HCT116 (cell line): Measurements from ENCODE around the gene C8A. TPM values are rescaled to one million over a fixed set of nuclear protein-coding genes. Genes with fewer than 3 reads are reported as not detected.

Experiments used
- ATAC-seq: fragments of 200-7000 bp; cut with Tn5 transposase; 2 replicates; pipeline ENCODE4 v1.9.1; 2020; ENCODE audit warnings: mild to moderate bottlenecking, moderate library complexity
- BruUV-seq: library from RNA; stranded (reverse); fragments of 400-500 nt; replicated peaks from 2 replicates; lab custom pipeline; 2021; lab: Mats Ljungman, UMichigan
- CTCF ChIA-PET: fragments of 300-600 bp; sonication (Branson Sonifier 250); formaldehyde crosslinking; loops from one replicate; lab custom pipeline; 2021; ENCODE audit warnings: antibody characterized with exemption; lab: Charles Lee
- POLR2A ChIA-PET: fragments of 300-600, 350-600 bp; sonication (Branson Sonifier 250); formaldehyde crosslinking; loops from one replicate; lab custom pipeline; 2021; ENCODE audit warnings: antibody characterized with exemption; lab: Charles Lee
- RAD21 ChIA-PET, 2 experiments: fragments of 300-600 bp; sonication (Branson Sonifier 250); formaldehyde crosslinking; loops; one replicate each; lab custom pipeline; 2023; ENCODE audit warnings: low total read pairs in 2 of 2; ENCODE audit not compliant: uncharacterized antibody in 2 of 2, unreplicated experiment in 2 of 2, low non-redundant PET in 1 of 2; lab: Charles Lee
- DNase-seq: peaks from one replicate; pipeline ENCODE4 v3.0.0-alpha.2; 2010; ENCODE audit warnings: low read depth, low spot score
- H2AFZ ChIP-seq: fragments of 200-600 bp; shearing (Covaris generic), sonication (generic); 2 replicates; pipeline ENCODE4 v1.6.1; 2017; ENCODE audit warnings: low read depth, mixed run types, mixed read lengths, antibody characterized with exemption, low read length; ENCODE audit not compliant: poor library complexity, severe bottlenecking
- H3K27ac ChIP-seq: 2 replicates; pipeline ENCODE4 v1.5.1; 2012; ENCODE audit warnings: low read depth, low read length
- H3K27me3 ChIP-seq: fragments of 200-600 bp; sonication (generic); 2 replicates; pipeline ENCODE4 v1.6.1; 2016; ENCODE audit warnings: mixed run types, low read length, mixed read lengths; ENCODE audit not compliant: insufficient read depth
- H3K36me3 ChIP-seq, 2 experiments: fragments of 200-500 bp in 1 of 2; fragments of 200-600 bp in 1 of 2; sonication (Bioruptor generic) in 1 of 2; sonication (generic) in 1 of 2; 2 replicates each; pipeline versions ENCODE4 v1.5.1 to v1.6.1; 2014 to 2016; ENCODE audit warnings: low read length in 2 of 2, inconsistent platforms in 1 of 2, mixed read lengths in 1 of 2, mixed run types in 1 of 2; ENCODE audit not compliant: insufficient read depth in 2 of 2, control insufficient read depth in 1 of 2
- H3K4me1 ChIP-seq, 2 experiments: fragments of 200-600 bp in 1 of 2; sonication (generic) in 1 of 2; 2 replicates each; pipeline versions ENCODE4 v1.5.1 to v1.6.1; 2012 to 2017; ENCODE audit warnings: low read length in 2 of 2, inconsistent platforms in 1 of 2, mild to moderate bottlenecking in 1 of 2, mixed read lengths in 1 of 2, mixed run types in 1 of 2, moderate library complexity in 1 of 2; ENCODE audit not compliant: insufficient read depth in 2 of 2, control insufficient read depth in 1 of 2
- H3K4me2 ChIP-seq: fragments of 200-600 bp; sonication (generic); 2 replicates; pipeline ENCODE4 v1.6.1; 2017; ENCODE audit warnings: mixed run types, low read length, mixed read lengths
- H3K4me3 ChIP-seq, 2 experiments: fragments of 200-600 bp in 1 of 2; sonication (generic) in 1 of 2; replicated peaks in 1 of 2; 2 replicates each; pipeline ENCODE4 v1.5.1; 2011 to 2016; ENCODE audit warnings: low read length in 2 of 2, control low read depth in 1 of 2, low read depth in 1 of 2, mild to moderate bottlenecking in 1 of 2, mixed read lengths in 1 of 2, mixed run types in 1 of 2
- H3K79me2 ChIP-seq: fragments of 200-600 bp; sonication (generic); 2 replicates; pipeline ENCODE4 v1.6.1; 2017; ENCODE audit warnings: mild to moderate bottlenecking, mixed run types, low read length, moderate library complexity, mixed read lengths; ENCODE audit not compliant: insufficient read depth
- H3K9ac ChIP-seq: fragments of 200-600 bp; sonication (generic); 2 replicates; pipeline ENCODE4 v1.6.1; 2016; ENCODE audit warnings: low read length, mixed read lengths
- H3K9me2 ChIP-seq: fragments of 200-600 bp; sonication (generic), shearing (Covaris generic); 2 replicates; pipeline ENCODE4 v1.6.1; 2017; ENCODE audit warnings: mixed run types, mild to moderate bottlenecking, moderate library complexity; ENCODE audit not compliant: insufficient read depth
- H3K9me3 ChIP-seq, 2 experiments: fragments of 200-500 bp in 1 of 2; fragments of 200-600 bp in 1 of 2; sonication (Bioruptor generic) in 1 of 2; sonication (generic) in 1 of 2; 2 replicates each; pipeline ENCODE4 v1.6.1; 2014 to 2017; ENCODE audit warnings: low read length in 2 of 2, mixed read lengths in 2 of 2, inconsistent platforms in 1 of 2, low read depth in 1 of 2, mild to moderate bottlenecking in 1 of 2, mixed run types in 1 of 2, moderate library complexity in 1 of 2; ENCODE audit not compliant: control insufficient read depth in 1 of 2, insufficient read depth in 1 of 2
- H4K20me1 ChIP-seq: fragments of 200-600 bp; sonication (generic), shearing (Covaris generic); 2 replicates; pipeline ENCODE4 v1.6.1; 2017; ENCODE audit warnings: mixed run types, mild to moderate bottlenecking, moderate library complexity; ENCODE audit not compliant: insufficient read depth
- CEBPB ChIP-seq: IDR thresholded peaks from 2 replicates; pipeline ENCODE4 v1.6.1; 2012; ENCODE audit warnings: low read depth
- EGR1 ChIP-seq: IDR thresholded peaks from 2 replicates; pipeline ENCODE4 v1.6.1; 2012; ENCODE audit warnings: low read depth
- EZH2 ChIP-seq: fragments of 200-600 bp; sonication (generic); IDR thresholded peaks from 2 replicates; pipeline ENCODE4 v1.6.1; 2017; ENCODE audit warnings: antibody characterized with exemption, mixed run types
- EZH2phosphoT487 ChIP-seq: fragments of 200-600 bp; IDR thresholded peaks from 2 replicates; pipeline ENCODE4 v1.6.1; 2018; ENCODE audit warnings: antibody characterized with exemption, borderline replicate concordance
- FOSL1 ChIP-seq: IDR thresholded peaks from 2 replicates; pipeline ENCODE4 v1.6.1; 2012; ENCODE audit warnings: low read depth
- JUND ChIP-seq: IDR thresholded peaks from 2 replicates; pipeline ENCODE4 v1.6.1; 2012
- POLR2A ChIP-seq: IDR thresholded peaks from 2 replicates; pipeline ENCODE4 v1.7.0; 2011; ENCODE audit warnings: borderline replicate concordance; ENCODE audit not compliant: insufficient read depth, insufficient read length; ENCODE audit errors: extremely low read depth
- POLR2AphosphoS5 ChIP-seq: IDR thresholded peaks from 2 replicates; pipeline ENCODE4 v1.6.1; 2011; ENCODE audit warnings: mild to moderate bottlenecking, low read depth, low read length, moderate library complexity
- RAD21 ChIP-seq: IDR thresholded peaks from 2 replicates; pipeline ENCODE4 v1.6.1; 2012; ENCODE audit warnings: low read depth, mild to moderate bottlenecking
- SIN3A ChIP-seq: IDR thresholded peaks from 2 replicates; pipeline ENCODE4 v1.6.1; 2012; ENCODE audit warnings: low read depth
- SP1 ChIP-seq: IDR thresholded peaks from 2 replicates; pipeline ENCODE4 v1.6.1; 2012; ENCODE audit warnings: low read depth
- SRF ChIP-seq: IDR thresholded peaks from 2 replicates; pipeline ENCODE4 v1.6.1; 2012; ENCODE audit warnings: low read depth
- TCF7L2 ChIP-seq: IDR thresholded peaks from 2 replicates; pipeline ENCODE4 v1.7.0; 2011; ENCODE audit warnings: borderline replicate concordance, inconsistent platforms; ENCODE audit not compliant: insufficient read depth, insufficient read length; ENCODE audit errors: extremely low read depth
- YY1 ChIP-seq: IDR thresholded peaks from 2 replicates; pipeline ENCODE4 v1.6.1; 2011; ENCODE audit warnings: low read length, low read depth, moderate library complexity, mild to moderate bottlenecking; ENCODE audit not compliant: insufficient replicate concordance; ENCODE audit errors: extremely low read depth
- ZNF274 ChIP-seq: fragments of 200-500 bp; sonication (Bioruptor generic); IDR thresholded peaks from 2 replicates; pipeline ENCODE4 v1.6.1; 2014; ENCODE audit warnings: mild to moderate bottlenecking, low read depth, low read length, inconsistent platforms
- intact Hi-C: fragments of 100-400 bp; cut with micrococcal nuclease; formaldehyde crosslinking; loops from 2 replicates; pipeline ENCODE4 v1.10.0; 2022
- total RNA-seq: library from RNA; stranded (reverse); gene quantifications from one replicate; pipeline ENCODE4 v1.2.1, GENCODE V29; 2021; ENCODE audit not compliant: unreplicated experiment
- TF ChIP-seq, protein P1 (sequence below): IDR thresholded peaks from 2 replicates; pipeline ENCODE4 v1.6.1; 2012
- TF ChIP-seq, protein P2 (sequence below): IDR thresholded peaks from 2 replicates; pipeline ENCODE4 v1.6.1; 2011; ENCODE audit warnings: mild to moderate bottlenecking, low read length, moderate library complexity; ENCODE audit not compliant: insufficient replicate concordance; ENCODE audit errors: extremely low read depth
- TF ChIP-seq, protein P3 (sequence below): IDR thresholded peaks from 2 replicates; pipeline ENCODE4 v1.6.1; 2012; ENCODE audit warnings: low read depth
- TF ChIP-seq, protein P4 (sequence below): IDR thresholded peaks from 2 replicates; pipeline ENCODE4 v1.6.1; 2012

C8A gene
- total RNA-seq, 1 experiment from 2014 or later, result 0.10 TPM

DNA sequence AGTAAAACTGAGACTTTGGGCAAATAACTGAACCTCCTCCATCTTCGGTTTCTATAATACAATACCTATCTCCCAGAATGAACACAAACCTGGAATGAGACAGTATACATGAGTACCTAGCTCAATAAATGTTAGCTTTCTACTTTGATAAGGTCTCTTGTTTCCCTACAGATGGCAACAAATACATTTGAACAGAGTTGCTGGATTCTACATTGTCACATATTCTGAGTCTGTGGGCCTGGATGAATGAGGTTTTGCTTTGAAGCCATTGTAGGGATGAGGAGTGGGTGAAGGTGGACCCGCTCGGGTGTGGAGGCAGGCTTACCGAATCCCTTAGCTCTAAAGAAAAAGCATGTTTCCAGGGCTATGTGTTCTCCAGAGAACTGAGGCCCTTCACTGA lies 21.5 kb upstream of the C8A start:
- CTCF ChIA-PET, result interaction anchor here (2.2 kb wide), 1 partner anchor 135 kb away, joined by 10 read pairs; no protein-coding TSS in a partner anchor

More for the DNA sequence above, 21.5 kb upstream of the C8A start:
- TF ChIP-seq EZH2phosphoT487 (no peak), POLR2AphosphoS5 (no peak), POLR2A (no peak), CEBPB (no peak), ZNF274 (no peak), SP1 (no peak), EZH2 (no peak), SIN3A (no peak), JUND (no peak), RAD21 (no peak), EGR1 (no peak), SRF (no peak), TCF7L2 (no peak), FOSL1 (no peak), YY1 (no peak)
- TF ChIP-seq, protein P1, sequence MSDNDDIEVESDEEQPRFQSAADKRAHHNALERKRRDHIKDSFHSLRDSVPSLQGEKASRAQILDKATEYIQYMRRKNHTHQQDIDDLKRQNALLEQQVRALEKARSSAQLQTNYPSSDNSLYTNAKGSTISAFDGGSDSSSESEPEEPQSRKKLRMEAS, result no peak
- TF ChIP-seq, protein P2, sequence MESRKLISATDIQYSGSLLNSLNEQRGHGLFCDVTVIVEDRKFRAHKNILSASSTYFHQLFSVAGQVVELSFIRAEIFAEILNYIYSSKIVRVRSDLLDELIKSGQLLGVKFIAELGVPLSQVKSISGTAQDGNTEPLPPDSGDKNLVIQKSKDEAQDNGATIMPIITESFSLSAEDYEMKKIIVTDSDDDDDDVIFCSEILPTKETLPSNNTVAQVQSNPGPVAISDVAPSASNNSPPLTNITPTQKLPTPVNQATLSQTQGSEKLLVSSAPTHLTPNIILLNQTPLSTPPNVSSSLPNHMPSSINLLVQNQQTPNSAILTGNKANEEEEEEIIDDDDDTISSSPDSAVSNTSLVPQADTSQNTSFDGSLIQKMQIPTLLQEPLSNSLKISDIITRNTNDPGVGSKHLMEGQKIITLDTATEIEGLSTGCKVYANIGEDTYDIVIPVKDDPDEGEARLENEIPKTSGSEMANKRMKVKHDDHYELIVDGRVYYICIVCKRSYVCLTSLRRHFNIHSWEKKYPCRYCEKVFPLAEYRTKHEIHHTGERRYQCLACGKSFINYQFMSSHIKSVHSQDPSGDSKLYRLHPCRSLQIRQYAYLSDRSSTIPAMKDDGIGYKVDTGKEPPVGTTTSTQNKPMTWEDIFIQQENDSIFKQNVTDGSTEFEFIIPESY, result no peak
- TF ChIP-seq, protein P3, sequence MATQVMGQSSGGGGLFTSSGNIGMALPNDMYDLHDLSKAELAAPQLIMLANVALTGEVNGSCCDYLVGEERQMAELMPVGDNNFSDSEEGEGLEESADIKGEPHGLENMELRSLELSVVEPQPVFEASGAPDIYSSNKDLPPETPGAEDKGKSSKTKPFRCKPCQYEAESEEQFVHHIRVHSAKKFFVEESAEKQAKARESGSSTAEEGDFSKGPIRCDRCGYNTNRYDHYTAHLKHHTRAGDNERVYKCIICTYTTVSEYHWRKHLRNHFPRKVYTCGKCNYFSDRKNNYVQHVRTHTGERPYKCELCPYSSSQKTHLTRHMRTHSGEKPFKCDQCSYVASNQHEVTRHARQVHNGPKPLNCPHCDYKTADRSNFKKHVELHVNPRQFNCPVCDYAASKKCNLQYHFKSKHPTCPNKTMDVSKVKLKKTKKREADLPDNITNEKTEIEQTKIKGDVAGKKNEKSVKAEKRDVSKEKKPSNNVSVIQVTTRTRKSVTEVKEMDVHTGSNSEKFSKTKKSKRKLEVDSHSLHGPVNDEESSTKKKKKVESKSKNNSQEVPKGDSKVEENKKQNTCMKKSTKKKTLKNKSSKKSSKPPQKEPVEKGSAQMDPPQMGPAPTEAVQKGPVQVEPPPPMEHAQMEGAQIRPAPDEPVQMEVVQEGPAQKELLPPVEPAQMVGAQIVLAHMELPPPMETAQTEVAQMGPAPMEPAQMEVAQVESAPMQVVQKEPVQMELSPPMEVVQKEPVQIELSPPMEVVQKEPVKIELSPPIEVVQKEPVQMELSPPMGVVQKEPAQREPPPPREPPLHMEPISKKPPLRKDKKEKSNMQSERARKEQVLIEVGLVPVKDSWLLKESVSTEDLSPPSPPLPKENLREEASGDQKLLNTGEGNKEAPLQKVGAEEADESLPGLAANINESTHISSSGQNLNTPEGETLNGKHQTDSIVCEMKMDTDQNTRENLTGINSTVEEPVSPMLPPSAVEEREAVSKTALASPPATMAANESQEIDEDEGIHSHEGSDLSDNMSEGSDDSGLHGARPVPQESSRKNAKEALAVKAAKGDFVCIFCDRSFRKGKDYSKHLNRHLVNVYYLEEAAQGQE, result no peak
- TF ChIP-seq, protein P4, sequence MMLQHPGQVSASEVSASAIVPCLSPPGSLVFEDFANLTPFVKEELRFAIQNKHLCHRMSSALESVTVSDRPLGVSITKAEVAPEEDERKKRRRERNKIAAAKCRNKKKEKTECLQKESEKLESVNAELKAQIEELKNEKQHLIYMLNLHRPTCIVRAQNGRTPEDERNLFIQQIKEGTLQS, result no peak
- H3K4me3 ChIP-seq, result no peak overlapping the region
- H4K20me1 ChIP-seq, result no peaks in the 10 kb centered on the region
- no peak for DNase-seq
- no peak overlapping the region for H3K4me2 ChIP-seq
- no peaks in the 10 kb centered on the region for H3K9me3 ChIP-seq
- BruUV-seq, result no TSS peak
- H3K79me2 ChIP-seq, result no peaks in the 10 kb centered on the region
- no peak for ATAC-seq
- RAD21 ChIA-PET, result no interaction called here
- H2AFZ ChIP-seq, result no peak overlapping the region
- POLR2A ChIA-PET, result no interaction called here
- H3K9me2 ChIP-seq, result no peaks in the 10 kb centered on the region
- no peaks in the 10 kb centered on the region for H3K36me3 ChIP-seq
- peaks cover 17% of the 10 kb centered on the region; the same call in 1 of the 2 replicates for H3K27me3 ChIP-seq
- intact Hi-C loops, result loop anchor here (2.0 kb wide), 1 partner anchor 1330 kb away; no protein-coding TSS in a partner anchor
- H3K4me1 ChIP-seq, result peaks cover 0 to 3% of the 10 kb centered on the region in 2 experiments; a peak in 1 of 4 replicates
- H3K9ac ChIP-seq, result no peak overlapping the region
- H3K27ac ChIP-seq, result no peak overlapping the region
